GM19468 (cell line): Measurements from ENCODE around the gene ZNF555.
A peak's percentile ranks its signal among the peaks of the same experiment; 100 is the strongest.
"Not testable (repeated sequence)": the region's sequence is repeated elsewhere in the genome, so short reads cannot be mapped to it uniquely, and the experiment has no call there.

Experiments
- ATAC-seq: cut with Tn5 transposase; IDR thresholded peaks from one replicate; pipeline ENCODE4 v1.9.1; 2021; ENCODE audit warnings: mild to moderate bottlenecking, moderate library complexity, moderate number of reproducible peaks; ENCODE audit not compliant: unreplicated experiment; ENCODE audit errors: extremely low read depth

Gene ZNF555

GRCh38 chr19:2806736-2807378, 34.4 kb upstream of the ZNF555 start:
- no peak for ATAC-seq

- ATAC-seq: no peak
Observed at GRCh38 chr19:2807379-2808128, 33.7 kb upstream of the ZNF555 start.

- no peak for ATAC-seq
Observed at GRCh38 chr19:2808129-2808941, 32.9 kb upstream of the ZNF555 start.

GRCh38 chr19:2809387-2810140, 31.7 kb upstream of the ZNF555 start:
- ATAC-seq: no peak

GRCh38 chr19:2810141-2811091, 30.9 kb upstream of the ZNF555 start:
- no peak for ATAC-seq

- ATAC-seq: no peak
Observed at GRCh38 chr19:2811221-2811722, 30.0 kb upstream of the ZNF555 start.

GRCh38 chr19:2811735-2812413, 29.4 kb upstream of the ZNF555 start:
- ATAC-seq: no peak

GRCh38 chr19:2812414-2813234, 28.7 kb upstream of the ZNF555 start:
- no peak for ATAC-seq

GRCh38 chr19:2813235-2814160, 27.8 kb upstream of the ZNF555 start:
- ATAC-seq: no peak

- ATAC-seq: no peak
Observed at GRCh38 chr19:2814426-2814825, 26.8 kb upstream of the ZNF555 start.

GRCh38 chr19:2815191-2815614, 26.1 kb upstream of the ZNF555 start:
- ATAC-seq: no peak

- ATAC-seq: no peak
Observed at GRCh38 chr19:2815923-2816322, 25.4 kb upstream of the ZNF555 start.

- no peak for ATAC-seq
Observed at GRCh38 chr19:2816641-2817040, 24.6 kb upstream of the ZNF555 start.

GRCh38 chr19:2817237-2817829, 23.9 kb upstream of the ZNF555 start:
- not testable (repeated sequence) for ATAC-seq

- ATAC-seq: peak; percentile 90
Observed at GRCh38 chr19:2819540-2820111, 21.6 kb upstream of the ZNF555 start, which contains the start of gene ZNF554. Gene ZNF554 (plus strand): TSS chr19:2819868. CDS start chr19:2820072, 204 bp downstream.
